HepG2 (cell line): ENCODE results near the gene FGF3. TPM values are rescaled to one million over a fixed set of nuclear protein-coding genes. Genes with fewer than 3 reads are reported as not detected.

Source experiments
- CCDC6 ChIP-seq: sonication (generic); formaldehyde crosslinking; IDR thresholded peaks from 2 replicates; pipeline ENCODE4 v1.8.1; 2022; ENCODE audit warnings: mild to moderate bottlenecking, missing genetic modification reagents, moderate library complexity
- KDM1A ChIP-seq: IDR thresholded peaks from 2 replicates; pipeline ENCODE4 v1.6.1; 2016; ENCODE audit warnings: missing compliant biosample characterization
- KDM6A ChIP-seq: IDR thresholded peaks from 2 replicates; pipeline ENCODE4 v1.6.1; 2016; ENCODE audit warnings: low read depth
- NKX3-1 ChIP-seq: sonication (generic); formaldehyde crosslinking; IDR thresholded peaks from 2 replicates; pipeline ENCODE4 v1.5.0; 2020; ENCODE audit warnings: missing genetic modification reagents
- RCOR2 ChIP-seq: IDR thresholded peaks from 2 replicates; pipeline ENCODE4 v1.6.1; 2016; ENCODE audit warnings: missing biosample characterization, missing genetic modification reagents
- SMARCC2 ChIP-seq: fragments of 450-650 bp; IDR thresholded peaks from 2 replicates; pipeline ENCODE4 v1.6.1; 2017; ENCODE audit warnings: antibody characterized with exemption, mild to moderate bottlenecking
- ZNF124 ChIP-seq: sonication (generic); formaldehyde crosslinking; IDR thresholded peaks from 2 replicates; pipeline ENCODE4 v1.4.0; 2020; ENCODE audit warnings: missing genetic modification reagents
- ZNF251 ChIP-seq: sonication (generic); formaldehyde crosslinking; IDR thresholded peaks from 2 replicates; pipeline ENCODE4 v1.9.0; 2021; ENCODE audit warnings: mild to moderate bottlenecking, missing genetic modification reagents
- ZNF33A ChIP-seq: sonication (generic); formaldehyde crosslinking; IDR thresholded peaks from 2 replicates; pipeline ENCODE4 v1.5.1; 2020; ENCODE audit warnings: missing genetic modification reagents, mild to moderate bottlenecking, moderate library complexity, borderline replicate concordance
- polyA plus RNA-seq, 8 experiments: library from polyadenylated mRNA; depleted of rRNA in 3 of 8; stranded (reverse) in 7 of 8; unstranded in 1 of 8; fragments of >200 nt; fragmentation: Illumina TruSeq in 4 of 8; extraction: Trizol in 4 of 8; gene quantifications; 2 replicates each; pipeline versions ENCODE4 v1.2.1 to v1.2.3, GENCODE V29; 2011 to 2016; ENCODE audit warnings: low read depth in 4 of 8, missing spikeins in 1 of 8, mixed read lengths in 1 of 8; ENCODE audit not compliant: insufficient read depth in 1 of 8
- total RNA-seq, 5 experiments: library from RNA; depleted of rRNA; stranded (reverse); fragments of >200 nt; fragmentation: Illumina TruSeq; extraction: Trizol; gene quantifications; 2 replicates each; pipeline ENCODE4 v1.2.3, GENCODE V29; 2016; ENCODE audit warnings: low read depth in 1 of 5
- TF ChIP-seq, protein P1 (sequence below): sonication (generic); formaldehyde crosslinking; IDR thresholded peaks from 2 replicates; pipeline ENCODE4 v1.4.0; 2020; ENCODE audit warnings: missing genetic modification reagents
- TF ChIP-seq, protein P2 (sequence below): sonication (generic); formaldehyde crosslinking; IDR thresholded peaks from 2 replicates; pipeline ENCODE4 v1.8.1; 2023; ENCODE audit warnings: missing genetic modification reagents, inconsistent platforms, borderline replicate concordance
- TF ChIP-seq, protein P3 (sequence below): sonication (generic); formaldehyde crosslinking; IDR thresholded peaks from 2 replicates; pipeline ENCODE4 v1.5.1; 2020; ENCODE audit warnings: missing genetic modification reagents, mild to moderate bottlenecking, borderline replicate concordance
- TF ChIP-seq, protein P4 (sequence below): sonication (generic); formaldehyde crosslinking; IDR thresholded peaks from 2 replicates; pipeline ENCODE4 v1.9.0; 2022; ENCODE audit warnings: missing genetic modification reagents, mild to moderate bottlenecking, borderline replicate concordance
- TF ChIP-seq, protein P5 (sequence below): IDR thresholded peaks from 2 replicates; pipeline ENCODE4 v1.6.1; 2016; ENCODE audit warnings: low read depth, missing genetic modification reagents, missing compliant biosample characterization

The FGF3 gene
- total and polyA plus RNA-seq, 2 of the 13 experiments (the other 11 are each of a cell fraction or from before 2014, with no cell fraction given) = not detected

DNA sequence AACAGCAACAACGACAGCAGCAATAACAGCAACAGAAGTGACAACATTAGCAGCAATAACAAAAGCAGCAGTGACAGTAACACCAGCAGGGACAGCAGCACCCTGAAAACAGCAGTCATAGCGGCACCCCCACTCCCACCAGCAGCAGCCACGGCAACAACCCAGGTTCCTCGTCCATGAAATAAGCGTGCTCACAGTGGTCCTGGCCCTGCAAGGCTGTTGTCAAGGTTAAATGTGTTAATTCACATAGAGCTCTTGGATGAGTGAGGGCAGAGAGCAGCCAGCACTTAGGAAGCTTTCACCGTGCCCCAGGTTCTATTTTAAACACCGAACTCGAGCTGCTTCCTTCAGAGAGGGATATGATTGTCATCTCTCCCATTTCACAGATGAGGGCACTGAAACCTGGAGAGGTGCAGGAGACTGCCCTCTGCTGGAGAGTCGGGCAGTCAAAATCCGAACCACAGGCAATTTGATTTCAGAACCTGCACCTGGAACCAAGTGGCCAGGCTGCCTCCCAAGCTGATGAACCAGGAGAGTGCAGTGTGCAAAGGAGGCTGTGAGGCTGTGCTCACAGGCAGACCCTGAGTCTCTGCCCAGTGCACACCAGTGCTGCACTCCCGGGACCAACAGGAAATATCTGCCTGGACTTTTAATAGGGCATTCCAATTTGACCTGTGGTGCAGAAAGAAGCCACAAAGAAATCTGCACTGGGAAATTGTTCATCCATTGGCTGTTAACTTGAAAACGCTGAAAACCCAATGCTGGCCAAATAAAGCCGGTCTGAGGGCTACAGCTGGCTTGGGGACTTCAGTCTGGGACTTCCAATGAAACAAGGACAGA is 22.9 kb upstream of the FGF3 start (continued):
- TF ChIP-seq, protein P1, sequence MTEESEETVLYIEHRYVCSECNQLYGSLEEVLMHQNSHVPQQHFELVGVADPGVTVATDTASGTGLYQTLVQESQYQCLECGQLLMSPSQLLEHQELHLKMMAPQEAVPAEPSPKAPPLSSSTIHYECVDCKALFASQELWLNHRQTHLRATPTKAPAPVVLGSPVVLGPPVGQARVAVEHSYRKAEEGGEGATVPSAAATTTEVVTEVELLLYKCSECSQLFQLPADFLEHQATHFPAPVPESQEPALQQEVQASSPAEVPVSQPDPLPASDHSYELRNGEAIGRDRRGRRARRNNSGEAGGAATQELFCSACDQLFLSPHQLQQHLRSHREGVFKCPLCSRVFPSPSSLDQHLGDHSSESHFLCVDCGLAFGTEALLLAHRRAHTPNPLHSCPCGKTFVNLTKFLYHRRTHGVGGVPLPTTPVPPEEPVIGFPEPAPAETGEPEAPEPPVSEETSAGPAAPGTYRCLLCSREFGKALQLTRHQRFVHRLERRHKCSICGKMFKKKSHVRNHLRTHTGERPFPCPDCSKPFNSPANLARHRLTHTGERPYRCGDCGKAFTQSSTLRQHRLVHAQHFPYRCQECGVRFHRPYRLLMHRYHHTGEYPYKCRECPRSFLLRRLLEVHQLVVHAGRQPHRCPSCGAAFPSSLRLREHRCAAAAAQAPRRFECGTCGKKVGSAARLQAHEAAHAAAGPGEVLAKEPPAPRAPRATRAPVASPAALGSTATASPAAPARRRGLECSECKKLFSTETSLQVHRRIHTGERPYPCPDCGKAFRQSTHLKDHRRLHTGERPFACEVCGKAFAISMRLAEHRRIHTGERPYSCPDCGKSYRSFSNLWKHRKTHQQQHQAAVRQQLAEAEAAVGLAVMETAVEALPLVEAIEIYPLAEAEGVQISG (CRISPR knock-in tag) = no peak
- TF ChIP-seq RCOR2 (CRISPR knock-in tag) = 0 out of 2 replicates have a peak, but pooled peaks have one; percentile 30
- TF ChIP-seq, protein P2, sequence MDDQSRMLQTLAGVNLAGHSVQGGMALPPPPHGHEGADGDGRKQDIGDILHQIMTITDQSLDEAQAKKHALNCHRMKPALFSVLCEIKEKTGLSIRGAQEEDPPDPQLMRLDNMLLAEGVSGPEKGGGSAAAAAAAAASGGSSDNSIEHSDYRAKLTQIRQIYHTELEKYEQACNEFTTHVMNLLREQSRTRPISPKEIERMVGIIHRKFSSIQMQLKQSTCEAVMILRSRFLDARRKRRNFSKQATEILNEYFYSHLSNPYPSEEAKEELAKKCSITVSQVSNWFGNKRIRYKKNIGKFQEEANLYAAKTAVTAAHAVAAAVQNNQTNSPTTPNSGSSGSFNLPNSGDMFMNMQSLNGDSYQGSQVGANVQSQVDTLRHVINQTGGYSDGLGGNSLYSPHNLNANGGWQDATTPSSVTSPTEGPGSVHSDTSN (CRISPR knock-in tag) = no peak
- TF ChIP-seq ZNF124 (CRISPR knock-in tag) = no peak
- TF ChIP-seq, protein P3, sequence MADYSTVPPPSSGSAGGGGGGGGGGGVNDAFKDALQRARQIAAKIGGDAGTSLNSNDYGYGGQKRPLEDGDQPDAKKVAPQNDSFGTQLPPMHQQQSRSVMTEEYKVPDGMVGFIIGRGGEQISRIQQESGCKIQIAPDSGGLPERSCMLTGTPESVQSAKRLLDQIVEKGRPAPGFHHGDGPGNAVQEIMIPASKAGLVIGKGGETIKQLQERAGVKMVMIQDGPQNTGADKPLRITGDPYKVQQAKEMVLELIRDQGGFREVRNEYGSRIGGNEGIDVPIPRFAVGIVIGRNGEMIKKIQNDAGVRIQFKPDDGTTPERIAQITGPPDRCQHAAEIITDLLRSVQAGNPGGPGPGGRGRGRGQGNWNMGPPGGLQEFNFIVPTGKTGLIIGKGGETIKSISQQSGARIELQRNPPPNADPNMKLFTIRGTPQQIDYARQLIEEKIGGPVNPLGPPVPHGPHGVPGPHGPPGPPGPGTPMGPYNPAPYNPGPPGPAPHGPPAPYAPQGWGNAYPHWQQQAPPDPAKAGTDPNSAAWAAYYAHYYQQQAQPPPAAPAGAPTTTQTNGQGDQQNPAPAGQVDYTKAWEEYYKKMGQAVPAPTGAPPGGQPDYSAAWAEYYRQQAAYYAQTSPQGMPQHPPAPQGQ (CRISPR knock-in tag) = no peak
- TF ChIP-seq NKX3-1 = no peak
- no peak for TF ChIP-seq ZNF33A (CRISPR knock-in tag)
- TF ChIP-seq CCDC6 (CRISPR knock-in tag) = no peak
- TF ChIP-seq SMARCC2 = no peak
- TF ChIP-seq, protein P4, sequence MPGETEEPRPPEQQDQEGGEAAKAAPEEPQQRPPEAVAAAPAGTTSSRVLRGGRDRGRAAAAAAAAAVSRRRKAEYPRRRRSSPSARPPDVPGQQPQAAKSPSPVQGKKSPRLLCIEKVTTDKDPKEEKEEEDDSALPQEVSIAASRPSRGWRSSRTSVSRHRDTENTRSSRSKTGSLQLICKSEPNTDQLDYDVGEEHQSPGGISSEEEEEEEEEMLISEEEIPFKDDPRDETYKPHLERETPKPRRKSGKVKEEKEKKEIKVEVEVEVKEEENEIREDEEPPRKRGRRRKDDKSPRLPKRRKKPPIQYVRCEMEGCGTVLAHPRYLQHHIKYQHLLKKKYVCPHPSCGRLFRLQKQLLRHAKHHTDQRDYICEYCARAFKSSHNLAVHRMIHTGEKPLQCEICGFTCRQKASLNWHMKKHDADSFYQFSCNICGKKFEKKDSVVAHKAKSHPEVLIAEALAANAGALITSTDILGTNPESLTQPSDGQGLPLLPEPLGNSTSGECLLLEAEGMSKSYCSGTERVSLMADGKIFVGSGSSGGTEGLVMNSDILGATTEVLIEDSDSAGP (CRISPR knock-in tag) = no peak
- TF ChIP-seq KDM1A (CRISPR knock-in tag) = 0 out of 2 replicates have a peak, but pooled peaks have one; percentile 59
- TF ChIP-seq ZNF251 (CRISPR knock-in tag) = no peak
- TF ChIP-seq, protein P5, sequence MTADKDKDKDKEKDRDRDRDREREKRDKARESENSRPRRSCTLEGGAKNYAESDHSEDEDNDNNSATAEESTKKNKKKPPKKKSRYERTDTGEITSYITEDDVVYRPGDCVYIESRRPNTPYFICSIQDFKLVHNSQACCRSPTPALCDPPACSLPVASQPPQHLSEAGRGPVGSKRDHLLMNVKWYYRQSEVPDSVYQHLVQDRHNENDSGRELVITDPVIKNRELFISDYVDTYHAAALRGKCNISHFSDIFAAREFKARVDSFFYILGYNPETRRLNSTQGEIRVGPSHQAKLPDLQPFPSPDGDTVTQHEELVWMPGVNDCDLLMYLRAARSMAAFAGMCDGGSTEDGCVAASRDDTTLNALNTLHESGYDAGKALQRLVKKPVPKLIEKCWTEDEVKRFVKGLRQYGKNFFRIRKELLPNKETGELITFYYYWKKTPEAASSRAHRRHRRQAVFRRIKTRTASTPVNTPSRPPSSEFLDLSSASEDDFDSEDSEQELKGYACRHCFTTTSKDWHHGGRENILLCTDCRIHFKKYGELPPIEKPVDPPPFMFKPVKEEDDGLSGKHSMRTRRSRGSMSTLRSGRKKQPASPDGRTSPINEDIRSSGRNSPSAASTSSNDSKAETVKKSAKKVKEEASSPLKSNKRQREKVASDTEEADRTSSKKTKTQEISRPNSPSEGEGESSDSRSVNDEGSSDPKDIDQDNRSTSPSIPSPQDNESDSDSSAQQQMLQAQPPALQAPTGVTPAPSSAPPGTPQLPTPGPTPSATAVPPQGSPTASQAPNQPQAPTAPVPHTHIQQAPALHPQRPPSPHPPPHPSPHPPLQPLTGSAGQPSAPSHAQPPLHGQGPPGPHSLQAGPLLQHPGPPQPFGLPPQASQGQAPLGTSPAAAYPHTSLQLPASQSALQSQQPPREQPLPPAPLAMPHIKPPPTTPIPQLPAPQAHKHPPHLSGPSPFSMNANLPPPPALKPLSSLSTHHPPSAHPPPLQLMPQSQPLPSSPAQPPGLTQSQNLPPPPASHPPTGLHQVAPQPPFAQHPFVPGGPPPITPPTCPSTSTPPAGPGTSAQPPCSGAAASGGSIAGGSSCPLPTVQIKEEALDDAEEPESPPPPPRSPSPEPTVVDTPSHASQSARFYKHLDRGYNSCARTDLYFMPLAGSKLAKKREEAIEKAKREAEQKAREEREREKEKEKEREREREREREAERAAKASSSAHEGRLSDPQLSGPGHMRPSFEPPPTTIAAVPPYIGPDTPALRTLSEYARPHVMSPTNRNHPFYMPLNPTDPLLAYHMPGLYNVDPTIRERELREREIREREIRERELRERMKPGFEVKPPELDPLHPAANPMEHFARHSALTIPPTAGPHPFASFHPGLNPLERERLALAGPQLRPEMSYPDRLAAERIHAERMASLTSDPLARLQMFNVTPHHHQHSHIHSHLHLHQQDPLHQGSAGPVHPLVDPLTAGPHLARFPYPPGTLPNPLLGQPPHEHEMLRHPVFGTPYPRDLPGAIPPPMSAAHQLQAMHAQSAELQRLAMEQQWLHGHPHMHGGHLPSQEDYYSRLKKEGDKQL (CRISPR knock-in tag) = no peak
- no peak for TF ChIP-seq KDM6A (CRISPR knock-in tag)
